Hematopoietic multipotent progenitor cell treated with erythropoietin and hydrocortisone succinate and interleukin-3 and kit ligand, for 15 days (in vitro differentiated cells): ENCODE results near the gene TACC3.
A peak's percentile ranks its signal among the peaks of the same experiment; 100 is the strongest.
"Not testable (repeated sequence)": the region's sequence is repeated elsewhere in the genome, so short reads cannot be mapped to it uniquely, and the experiment has no call there.

Experiments
- DNase-seq: peaks from one replicate; pipeline ENCODE4 v3.0.0-alpha.2; 2015; ENCODE audit warnings: low spot score

The TACC3 gene

GRCh38 chr4:1721003-1721665 lies at the start of gene TACC3, which contains the start of gene TMEM129:
Gene TACC3 (plus strand): TSS chr4:1721521. CDS start chr4:1723422, 1,901 bp downstream.
Gene TMEM129 (minus strand): TSS chr4:1721323. CDS start chr4:1720837, 486 bp downstream.
- DNase-seq = peak; percentile 94

- DNase-seq = no peak
Observed at GRCh38 chr4:1673671-1674070, 47.6 kb upstream of the TACC3 start.

DNA sequence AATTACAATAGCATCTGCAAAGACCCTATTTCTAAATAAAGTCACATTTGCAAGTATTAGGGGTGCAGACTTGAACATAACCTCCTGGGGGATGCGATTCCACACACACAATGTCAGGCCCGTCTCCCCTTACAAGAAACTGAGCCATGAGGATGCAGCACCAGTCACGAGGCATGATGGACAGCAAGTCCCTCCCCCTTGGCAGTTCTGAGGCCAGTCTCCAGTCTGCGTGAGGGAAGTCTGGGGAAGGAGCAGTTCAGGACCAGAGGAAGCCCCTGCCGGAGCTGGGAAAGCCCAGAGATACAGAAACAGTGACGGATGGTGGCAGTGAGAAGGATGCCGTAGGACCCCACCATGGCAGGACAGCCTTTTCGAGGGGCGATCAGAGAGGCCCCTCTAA lies 46.6 kb upstream of the TACC3 start:
- no peak for DNase-seq

DNA sequence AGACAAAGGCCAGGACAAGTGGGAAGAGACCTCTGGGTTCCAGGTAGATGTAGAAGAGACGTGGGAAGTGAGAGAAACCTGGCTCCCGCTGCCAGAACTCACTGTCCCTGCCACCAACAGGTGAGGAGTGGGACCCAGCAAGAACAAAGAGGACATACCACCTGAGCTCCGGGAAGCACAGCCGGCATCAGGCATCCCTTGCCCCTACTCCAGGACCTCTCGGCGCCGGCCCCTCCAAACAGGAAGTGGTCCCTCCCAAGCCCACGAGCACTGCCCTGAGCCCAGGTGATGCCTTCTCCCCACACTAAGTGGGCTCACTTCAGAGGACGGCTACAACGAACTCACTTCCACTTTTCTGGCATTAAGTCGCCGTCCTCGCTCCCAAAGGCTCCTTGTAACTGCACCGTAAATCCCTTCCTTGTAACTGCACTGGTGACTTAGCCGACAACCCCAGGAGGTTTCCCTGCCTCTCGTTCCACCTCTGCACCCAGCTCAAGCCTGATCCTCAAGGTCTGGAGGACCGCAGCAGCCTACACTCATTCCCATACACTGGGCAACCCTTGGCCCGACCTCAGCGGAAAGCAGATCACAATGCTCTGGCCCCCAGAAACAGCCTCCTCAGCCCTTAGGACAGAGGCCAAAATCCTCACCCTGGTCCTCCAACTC lies 46.1 kb upstream of the TACC3 start:
- DNase-seq = no peak

DNA sequence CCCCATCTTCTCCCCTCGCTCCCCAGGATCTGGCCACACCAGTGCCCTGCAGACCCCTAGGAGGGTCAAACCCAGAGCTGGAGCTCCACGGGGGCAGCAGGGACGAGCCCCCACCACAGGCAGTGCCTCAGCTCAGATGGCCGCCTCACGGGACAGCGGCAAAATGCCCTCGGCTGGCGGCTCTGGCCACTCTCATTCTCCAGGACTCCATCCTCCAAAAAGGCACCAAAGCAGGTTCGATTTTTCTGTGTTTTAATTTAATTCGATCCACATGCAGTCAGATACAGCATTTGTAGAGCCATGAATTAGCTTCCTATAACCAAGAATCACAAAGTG lies 45.6 kb upstream of the TACC3 start:
- no peak for DNase-seq

DNA sequence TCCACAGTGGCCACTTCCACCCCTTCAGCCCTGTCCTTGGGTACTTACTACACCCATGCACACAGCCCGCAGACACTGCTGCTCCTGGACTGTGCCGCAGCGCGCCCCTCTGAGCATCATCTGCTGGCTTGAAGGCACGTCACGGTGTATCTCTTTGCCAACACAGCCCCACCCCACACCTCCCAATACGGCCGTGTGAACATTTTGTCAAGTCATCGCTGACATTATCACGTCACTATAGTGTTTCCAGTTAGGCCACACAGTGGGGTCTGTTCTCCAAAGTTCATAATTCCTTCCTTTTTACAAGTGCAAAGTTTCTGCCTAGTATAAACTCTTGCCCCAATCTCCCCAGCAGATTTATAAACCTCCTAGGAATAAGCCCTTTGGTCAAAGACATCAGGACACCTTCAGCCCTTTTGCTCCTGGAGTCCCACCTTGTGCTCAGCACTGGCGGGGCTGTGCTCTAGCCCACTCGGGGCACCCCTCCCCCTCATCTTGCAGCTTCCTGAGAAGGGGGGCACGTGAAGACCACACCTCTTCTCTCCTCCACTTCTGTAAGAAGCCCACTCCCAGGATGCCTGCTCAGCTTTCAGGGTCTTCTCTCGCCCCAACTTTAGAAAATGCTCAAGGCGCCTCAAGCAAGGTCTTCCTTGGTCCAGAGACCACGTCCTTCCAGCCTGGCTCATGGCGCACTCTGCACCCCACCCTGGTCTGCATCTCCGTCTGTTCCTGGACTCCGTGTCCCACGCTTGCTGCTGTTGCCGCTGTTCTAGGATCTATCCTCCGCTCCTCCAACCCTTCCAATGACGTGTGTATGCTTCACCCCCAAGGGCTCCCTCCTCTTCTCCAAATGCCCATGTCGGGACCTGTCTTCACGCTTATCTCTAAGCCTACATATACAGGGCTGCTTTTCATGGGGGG lies 44.5 kb upstream of the TACC3 start:
- DNase-seq = peak; percentile 84

- no peak for DNase-seq
Observed at GRCh38 chr4:1678244-1678643, 43.1 kb upstream of the TACC3 start.

DNA sequence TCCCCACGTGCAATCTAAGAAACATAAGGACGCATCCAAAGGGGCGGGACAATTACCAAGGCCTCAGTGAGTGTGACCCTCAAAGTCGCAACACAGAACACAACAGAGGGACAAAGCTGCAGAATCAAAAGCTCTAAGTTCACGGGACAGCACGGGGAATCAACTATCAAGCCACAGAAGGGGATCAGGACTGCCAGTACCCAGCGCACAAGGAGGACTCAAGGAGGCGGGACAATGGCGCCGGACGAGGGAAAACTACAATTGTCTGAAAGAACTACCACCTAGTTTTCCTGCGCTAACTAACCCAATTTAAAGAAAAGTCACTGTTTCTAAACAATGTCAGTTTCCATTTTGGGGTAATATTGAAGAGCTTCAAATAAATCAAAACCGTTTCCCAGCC lies 38.5 kb upstream of the TACC3 start:
- no peak for DNase-seq

DNA sequence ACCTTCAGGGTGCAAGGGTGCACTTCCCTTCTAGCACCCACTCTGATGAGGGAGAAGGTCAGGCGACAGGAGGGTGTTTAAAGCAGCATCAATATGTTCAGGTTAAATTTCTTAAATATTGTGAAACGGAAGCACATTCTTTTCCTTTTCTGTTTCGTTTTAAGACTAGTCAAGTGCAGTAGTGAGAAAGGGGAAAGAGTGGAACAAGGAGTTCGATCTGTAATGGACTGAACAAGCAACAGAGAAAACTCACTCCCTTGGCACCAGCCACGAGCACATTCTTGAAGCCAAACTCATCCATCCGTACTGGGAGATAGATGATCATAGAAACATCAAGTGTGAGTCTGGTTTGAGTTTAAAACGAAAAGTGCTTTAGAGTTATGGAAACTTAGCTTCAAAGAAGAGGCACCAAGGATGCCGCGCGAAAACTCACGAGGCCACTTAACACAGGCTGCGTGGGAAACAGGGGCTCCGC lies 38.0 kb upstream of the TACC3 start:
- DNase-seq = no peak

GRCh38 chr4:1683736-1684505 lies 37.4 kb upstream of the TACC3 start, which contains the start of gene FAM53A:
Gene FAM53A (minus strand): TSS chr4:1684313. CDS start chr4:1668741, 15,572 bp downstream.
- peak; percentile 92 for DNase-seq

DNA sequence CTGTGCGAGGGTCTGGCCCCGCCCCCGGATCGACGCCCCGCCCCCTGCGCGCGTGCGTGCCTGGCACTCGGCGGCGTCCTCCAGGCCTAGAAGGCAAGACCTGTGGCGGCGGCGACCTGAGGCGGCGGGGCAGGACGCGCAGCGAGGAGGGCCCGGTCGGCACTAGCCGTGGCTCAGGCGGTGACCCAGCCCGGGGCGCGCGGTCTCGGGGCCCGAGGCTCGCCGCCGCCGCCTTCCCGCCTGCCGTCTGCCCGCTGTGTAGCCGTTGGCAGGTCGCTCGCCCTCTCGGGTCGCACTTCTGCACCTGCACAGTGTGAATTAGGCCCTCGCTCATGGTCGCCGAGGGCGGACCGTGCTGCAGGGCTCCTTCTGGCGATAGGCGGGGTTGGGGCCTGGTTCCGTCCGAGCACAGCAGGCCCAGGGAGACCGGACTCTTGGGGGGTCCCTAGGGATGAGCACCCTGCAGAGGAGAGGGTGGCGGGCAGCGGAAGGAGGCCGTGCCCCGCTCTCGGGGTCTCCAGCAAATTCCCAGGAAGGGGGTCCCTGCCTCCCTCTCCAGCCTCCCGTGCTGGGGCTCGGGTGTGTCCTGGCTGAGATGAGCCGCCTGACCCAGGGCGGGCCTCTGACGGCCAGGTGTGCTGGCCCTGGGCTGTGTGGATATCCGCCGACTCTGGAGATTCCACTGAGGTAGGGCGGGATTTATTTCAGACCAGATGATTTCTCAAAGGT lies 36.7 kb upstream of the TACC3 start:
- DNase-seq = no peak

DNA sequence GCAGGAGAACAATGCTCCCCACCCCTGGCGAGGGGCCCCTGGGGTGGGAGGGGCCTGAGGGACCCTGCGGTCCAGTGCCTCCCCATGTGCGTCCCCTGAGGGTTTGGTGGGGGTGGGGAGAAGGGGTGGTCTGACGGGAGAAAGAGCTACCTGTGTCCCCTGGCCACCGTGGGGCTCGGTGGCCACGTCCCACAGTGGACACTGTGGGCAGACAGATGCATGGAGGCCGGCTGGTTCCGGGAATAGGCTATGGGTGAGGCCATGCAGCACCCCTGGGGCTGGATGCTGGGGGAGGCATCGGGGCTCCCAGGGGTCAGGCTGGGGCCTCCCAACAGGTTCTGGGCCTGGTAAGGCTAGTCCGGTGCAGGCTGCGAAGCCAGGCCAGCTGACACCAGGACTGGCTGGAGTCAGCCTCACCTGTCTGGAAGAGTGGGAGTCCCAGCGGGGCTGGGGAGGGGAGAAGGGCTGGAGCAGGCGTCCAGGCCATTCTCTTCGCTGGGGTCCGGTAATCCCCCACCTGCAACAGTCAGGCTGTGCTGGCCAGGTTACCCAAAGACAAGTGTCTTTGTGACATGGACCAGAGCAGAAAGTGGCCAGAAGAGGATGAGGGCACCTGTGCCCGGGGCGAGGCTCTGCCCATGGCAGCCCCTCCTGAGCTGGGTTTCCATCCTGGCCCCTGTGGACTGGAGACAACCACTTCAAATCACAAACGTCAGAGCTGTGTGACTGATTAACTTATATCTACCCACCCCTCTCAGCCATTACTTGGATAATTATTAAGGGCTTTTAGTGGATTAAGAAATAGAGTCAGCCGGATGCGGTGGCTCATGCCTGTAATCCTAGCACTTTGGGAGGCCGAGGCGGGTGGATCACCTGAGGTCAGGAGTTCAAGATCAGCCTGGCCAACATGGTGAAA lies 35.8 kb upstream of the TACC3 start:
- no peak for DNase-seq

DNA sequence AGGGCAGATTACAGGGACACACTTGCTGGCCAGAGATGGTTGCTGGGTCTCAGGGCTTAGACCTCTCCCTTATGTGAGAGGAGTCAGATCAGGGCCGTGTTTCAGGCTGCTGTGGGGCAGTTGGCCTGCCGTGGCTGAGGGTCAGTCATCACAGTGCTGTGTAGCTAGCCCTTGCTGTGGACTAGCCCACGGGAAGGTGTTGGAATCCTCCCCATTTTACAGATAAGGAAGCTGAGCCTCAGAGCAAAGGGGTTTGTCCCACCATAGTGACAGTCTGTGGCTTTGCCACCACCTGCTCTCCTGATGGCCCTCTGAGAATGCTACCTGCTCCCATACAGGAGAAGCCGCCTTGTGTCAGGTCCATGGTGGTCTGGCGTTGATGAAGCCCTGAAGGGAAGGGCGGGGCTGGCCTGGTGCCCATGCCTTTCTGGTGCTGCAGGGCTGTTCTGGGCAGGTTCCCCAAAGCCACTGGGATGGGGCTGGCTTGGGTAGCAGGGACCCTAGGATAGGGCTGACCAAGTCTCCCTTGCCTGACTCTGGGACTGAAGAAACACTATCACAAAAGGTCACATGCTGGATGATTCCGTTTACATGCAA lies 34.8 kb upstream of the TACC3 start:
- no peak for DNase-seq

- no peak for DNase-seq
Observed at GRCh38 chr4:1690698-1691097, 30.6 kb upstream of the TACC3 start.

- no peak for DNase-seq
Observed at GRCh38 chr4:1691737-1692373, 29.5 kb upstream of the TACC3 start.

- peak; percentile 87 for DNase-seq
Observed at GRCh38 chr4:1693131-1693896, 28.0 kb upstream of the TACC3 start.

GRCh38 chr4:1695913-1696312 lies 25.4 kb upstream of the TACC3 start:
- no peak for DNase-seq

- DNase-seq = not testable (repeated sequence)
Observed at GRCh38 chr4:1701671-1702070, 19.6 kb upstream of the TACC3 start.
